Anterior cingulate cortex (tissue), 58 donors: Measurements from ENCODE around the gene TRAF2.

Experiments used
- DNase-seq, 58 donors: peaks; one replicate each; lab custom pipeline; 2025; lab: John Stamatoyannopoulos, UW

The TRAF2 gene

GRCh38 chr9:136971746-136972145 lies 85.4 kb downstream of the TRAF2 start:
- DNase-seq, result no peak

- DNase-seq, result no peak
Observed at GRCh38 chr9:136972335-136972734, 86.0 kb downstream of the TRAF2 start.

DNA sequence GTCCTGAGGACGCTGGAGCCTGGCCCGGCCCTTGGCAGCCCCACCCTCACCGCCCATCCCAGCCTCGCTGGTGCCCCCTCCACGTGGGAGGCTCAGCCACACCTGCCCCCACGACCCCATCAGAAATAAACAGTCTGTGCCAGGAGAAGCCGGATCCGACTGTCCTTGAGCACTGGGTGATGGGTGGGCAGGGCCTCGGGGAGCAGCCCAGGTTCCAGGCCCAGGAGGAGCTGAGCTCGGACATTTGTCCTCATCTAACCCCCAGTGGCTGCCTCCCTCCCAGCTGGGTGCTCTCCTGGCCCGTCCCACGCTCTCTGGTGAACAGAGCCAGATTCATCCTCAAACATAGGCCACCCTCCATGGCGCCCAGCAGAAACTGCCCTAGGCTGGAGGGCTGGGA lies 86.4 kb downstream of the TRAF2 start:
- no peak for DNase-seq

GRCh38 chr9:136973618-136974617 lies 87.6 kb downstream of the TRAF2 start:
- DNase-seq, result no peak

- DNase-seq, result no peak
Observed at GRCh38 chr9:136974817-136975535, 88.7 kb downstream of the TRAF2 start.

GRCh38 chr9:136975644-136976043 lies 89.3 kb downstream of the TRAF2 start:
- DNase-seq, result peak in 51 of 58 donors; percentile 20 to 90 (median 69)
